GM12874 (cell line): ENCODE data around the gene FAM216B.

Experiments used
- TF ChIP-seq, protein P1 (sequence below): IDR thresholded peaks from 2 replicates; pipeline ENCODE4 v1.5.1; 2011; ENCODE audit warnings: low read depth, mild to moderate bottlenecking, control low read depth, low read length, moderate library complexity; ENCODE audit not compliant: insufficient read depth

The FAM216B gene

DNA sequence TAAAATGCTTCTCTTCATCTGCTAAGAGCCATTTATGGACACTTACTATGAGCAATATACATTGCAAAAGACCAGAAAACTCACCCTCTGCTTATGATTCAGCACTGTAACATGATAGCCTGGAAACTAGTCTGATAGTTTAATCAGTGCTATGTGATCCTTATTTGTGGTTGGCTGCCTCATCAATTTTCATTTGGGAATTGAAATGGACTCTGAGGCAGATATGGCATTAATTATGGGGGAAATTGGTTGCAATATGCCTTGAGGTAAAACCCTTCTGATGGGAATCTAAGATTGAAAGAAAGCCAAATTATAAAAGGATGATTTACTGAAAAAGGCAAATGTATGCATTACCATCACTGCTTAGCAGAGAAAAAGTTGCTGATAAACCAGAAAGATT is 33.5 kb downstream of the FAM216B start:
- TF ChIP-seq, protein P1, sequence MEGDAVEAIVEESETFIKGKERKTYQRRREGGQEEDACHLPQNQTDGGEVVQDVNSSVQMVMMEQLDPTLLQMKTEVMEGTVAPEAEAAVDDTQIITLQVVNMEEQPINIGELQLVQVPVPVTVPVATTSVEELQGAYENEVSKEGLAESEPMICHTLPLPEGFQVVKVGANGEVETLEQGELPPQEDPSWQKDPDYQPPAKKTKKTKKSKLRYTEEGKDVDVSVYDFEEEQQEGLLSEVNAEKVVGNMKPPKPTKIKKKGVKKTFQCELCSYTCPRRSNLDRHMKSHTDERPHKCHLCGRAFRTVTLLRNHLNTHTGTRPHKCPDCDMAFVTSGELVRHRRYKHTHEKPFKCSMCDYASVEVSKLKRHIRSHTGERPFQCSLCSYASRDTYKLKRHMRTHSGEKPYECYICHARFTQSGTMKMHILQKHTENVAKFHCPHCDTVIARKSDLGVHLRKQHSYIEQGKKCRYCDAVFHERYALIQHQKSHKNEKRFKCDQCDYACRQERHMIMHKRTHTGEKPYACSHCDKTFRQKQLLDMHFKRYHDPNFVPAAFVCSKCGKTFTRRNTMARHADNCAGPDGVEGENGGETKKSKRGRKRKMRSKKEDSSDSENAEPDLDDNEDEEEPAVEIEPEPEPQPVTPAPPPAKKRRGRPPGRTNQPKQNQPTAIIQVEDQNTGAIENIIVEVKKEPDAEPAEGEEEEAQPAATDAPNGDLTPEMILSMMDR: no peak

DNA sequence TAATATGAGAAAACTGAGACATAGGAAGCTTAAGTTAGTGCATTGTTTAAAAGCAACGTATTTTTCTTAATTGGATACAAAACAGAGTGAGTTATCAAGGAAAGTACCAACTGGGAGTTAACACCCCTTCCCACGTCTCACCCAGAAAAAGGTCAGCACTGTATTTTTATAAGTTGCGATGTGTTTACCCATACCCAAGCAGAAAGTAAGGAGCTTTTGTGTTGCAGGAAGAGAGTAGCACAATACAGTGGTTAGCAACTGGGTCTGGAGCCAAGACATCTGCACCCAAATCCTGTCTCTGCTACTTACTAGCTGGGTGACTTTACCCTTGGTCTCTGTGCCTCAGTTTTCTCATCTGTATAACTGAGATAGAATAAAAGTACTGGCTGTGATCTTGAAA is 34.3 kb downstream of the FAM216B start:
- TF ChIP-seq, protein P1: no peak

DNA sequence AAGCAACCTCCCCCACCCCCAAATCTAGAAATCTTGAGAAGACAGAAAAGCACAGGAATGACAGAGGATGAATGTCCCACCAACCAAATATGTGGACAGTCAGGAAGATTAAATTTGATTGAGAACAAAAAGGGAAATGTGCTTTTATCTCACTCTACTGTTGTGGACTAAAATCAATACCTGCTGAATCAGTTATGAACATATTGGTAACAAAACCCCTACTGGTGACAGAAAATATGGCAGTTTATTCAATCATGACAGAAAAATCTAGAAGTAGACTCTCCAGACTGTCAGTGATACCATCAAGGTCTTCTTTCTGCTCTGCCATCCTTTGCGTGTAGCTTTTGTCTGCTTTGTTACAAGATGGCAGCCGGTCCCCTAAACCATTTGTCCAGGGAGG is 35.2 kb downstream of the FAM216B start:
- TF ChIP-seq, protein P1: peak; percentile 8; the same call in 1 of the 2 replicates

DNA sequence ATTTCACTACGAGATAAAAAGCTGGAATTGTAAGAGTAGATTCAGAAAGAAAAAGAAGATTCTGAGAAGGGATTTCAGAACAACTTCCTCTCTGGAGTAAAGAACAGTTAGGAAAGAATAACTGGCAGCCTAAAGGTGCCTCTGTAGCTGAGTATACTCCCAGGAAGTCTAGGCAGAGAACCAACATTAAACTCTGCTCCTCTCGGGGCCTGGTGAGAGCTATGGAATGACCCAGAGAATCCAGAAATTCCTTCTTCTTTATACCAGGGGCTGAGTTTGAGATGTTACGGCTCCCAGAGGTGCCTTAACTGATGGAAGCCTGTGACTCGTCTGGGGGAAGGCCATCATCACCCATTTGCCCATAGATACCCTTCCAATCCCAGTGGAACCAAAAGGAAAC is 39.1 kb downstream of the FAM216B start:
- TF ChIP-seq, protein P1: no peak

DNA sequence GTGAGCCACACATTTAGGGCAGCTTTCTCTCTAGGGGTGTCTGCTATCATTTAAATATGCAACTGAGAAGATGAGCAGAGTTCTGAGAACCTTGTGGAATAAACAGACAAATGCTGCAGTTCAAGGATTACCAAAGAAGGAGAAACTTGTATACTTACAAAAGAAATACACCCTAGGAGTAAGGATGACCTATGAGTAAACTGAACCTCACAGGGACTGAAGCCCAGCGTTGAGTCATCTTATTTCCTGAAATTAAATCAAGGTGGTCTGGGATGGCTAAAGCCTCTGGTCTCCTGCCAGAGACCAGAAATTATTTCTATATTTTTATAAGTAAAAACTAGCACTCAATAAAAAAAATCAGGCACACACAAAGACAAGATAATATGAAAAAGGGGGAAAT is 40.1 kb downstream of the FAM216B start:
- TF ChIP-seq, protein P1: no peak

DNA sequence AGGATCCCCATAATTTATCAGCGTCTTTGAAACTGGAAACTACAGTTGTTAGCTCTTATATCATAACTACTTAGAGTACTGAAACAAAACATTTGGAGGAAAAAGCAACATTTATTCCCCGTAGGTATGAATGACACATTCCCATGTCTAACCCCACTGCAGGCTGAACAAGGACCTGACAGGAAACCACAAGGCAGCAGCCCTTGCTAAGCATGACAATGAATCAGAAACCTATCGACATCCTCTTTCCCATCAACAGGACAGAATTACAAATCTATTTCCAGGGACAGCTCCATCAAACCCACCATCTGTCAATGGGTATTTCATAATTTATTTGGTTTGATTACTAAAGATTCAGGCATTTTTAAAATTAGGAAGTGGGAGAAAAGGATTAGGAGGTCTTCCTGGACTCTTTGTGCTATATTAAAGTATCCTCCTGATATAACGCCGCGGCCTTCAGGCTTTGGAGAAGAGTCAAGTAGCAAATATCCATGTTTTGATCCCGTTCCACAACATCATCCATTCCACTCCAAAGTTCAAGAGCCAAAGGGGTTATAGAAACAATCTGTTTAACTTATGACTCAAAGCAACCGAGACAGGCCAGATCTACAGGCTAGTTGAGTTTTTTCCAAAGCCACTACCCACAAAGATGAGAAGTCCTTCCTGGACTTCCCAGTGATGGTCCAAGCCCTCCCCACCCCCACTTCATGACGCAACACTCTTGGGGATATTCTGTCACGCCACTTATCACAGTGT is 51.1 kb downstream of the FAM216B start:
- TF ChIP-seq, protein P1: no peak

DNA sequence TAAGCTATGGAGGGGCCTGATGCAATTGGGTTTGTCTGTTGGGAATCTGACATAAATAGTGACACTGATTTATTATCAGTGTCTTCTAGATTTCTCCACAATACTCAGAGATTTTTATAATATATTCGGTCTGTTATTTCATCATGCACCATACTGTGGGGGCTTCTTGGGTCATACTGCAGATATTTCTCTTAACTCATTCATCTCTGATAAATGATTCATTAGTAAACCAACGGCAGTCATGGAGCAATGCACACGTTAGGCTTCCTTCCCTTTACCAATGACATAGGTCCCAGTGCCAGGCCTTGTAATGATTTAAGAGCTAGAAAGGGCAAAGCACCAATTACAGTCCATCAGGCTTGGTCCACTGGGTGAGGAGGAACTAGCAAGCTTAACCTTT is 53.6 kb downstream of the FAM216B start:
- TF ChIP-seq, protein P1: no peak
